Activated B cell treated with CpG ODN at 0.5 μM for 24 hours (primary cell): ENCODE data around the gene TBC1D1. TPM values are rescaled to one million over a fixed set of nuclear protein-coding genes. Genes with fewer than 3 reads are reported as not detected.

Experiments
- ATAC-seq: fragments of 200-7000 bp; cut with Tn5 transposase; one replicate; pipeline ENCODE4 v1.10.0; 2021; ENCODE audit warnings: low read depth, mild to moderate bottlenecking, moderate library complexity
- CTCF ChIA-PET: fragments of 350-600 bp; sonication (Branson Sonifier 250); formaldehyde crosslinking; loops from one replicate; lab custom pipeline; 2021; ENCODE audit warnings: antibody characterized with exemption; lab: Charles Lee
- POLR2A ChIA-PET: fragments of 350-600 bp; sonication (Branson Sonifier 250); formaldehyde crosslinking; loops from one replicate; lab custom pipeline; 2021; ENCODE audit warnings: antibody characterized with exemption; lab: Charles Lee
- DNase-seq: peaks from one replicate; pipeline ENCODE4 v3.0.0; 2022
- H3K27ac Mint-ChIP-seq: one replicate; pipeline ENCODE4 v1.8.0; 2020; ENCODE audit warnings: mixed read lengths
- H3K27me3 Mint-ChIP-seq: one replicate; pipeline ENCODE4 v1.8.0; 2021; ENCODE audit warnings: mixed read lengths
- H3K36me3 Mint-ChIP-seq: one replicate; pipeline ENCODE4 v1.8.0; 2021; ENCODE audit warnings: low read depth, mixed read lengths
- H3K4me1 Mint-ChIP-seq: one replicate; pipeline ENCODE4 v1.8.0; 2021; ENCODE audit warnings: mixed read lengths
- H3K4me3 Mint-ChIP-seq: one replicate; pipeline ENCODE4 v1.8.0; 2020; ENCODE audit warnings: mild to moderate bottlenecking, mixed read lengths
- H3K9me3 Mint-ChIP-seq: one replicate; pipeline ENCODE4 v1.8.0; 2020; ENCODE audit warnings: mixed read lengths
- intact Hi-C: fragments of 100-400 bp; cut with micrococcal nuclease; formaldehyde crosslinking; loops from one replicate; pipeline ENCODE4 v1.15.1; 2024
- total RNA-seq: library from RNA; stranded (reverse); gene quantifications from 2 replicates; pipeline ENCODE4 v1.2.3, GENCODE V29; 2022
- TF ChIP-seq, protein P1 (sequence below): fragments of 200-600 bp; IDR thresholded peaks from one replicate; pipeline ENCODE4 v1.8.0; 2022; ENCODE audit warnings: antibody characterized with exemption, mild to moderate bottlenecking

Gene TBC1D1
- total RNA-seq, 1 donor from 2014 or later: 84.8 TPM

DNA sequence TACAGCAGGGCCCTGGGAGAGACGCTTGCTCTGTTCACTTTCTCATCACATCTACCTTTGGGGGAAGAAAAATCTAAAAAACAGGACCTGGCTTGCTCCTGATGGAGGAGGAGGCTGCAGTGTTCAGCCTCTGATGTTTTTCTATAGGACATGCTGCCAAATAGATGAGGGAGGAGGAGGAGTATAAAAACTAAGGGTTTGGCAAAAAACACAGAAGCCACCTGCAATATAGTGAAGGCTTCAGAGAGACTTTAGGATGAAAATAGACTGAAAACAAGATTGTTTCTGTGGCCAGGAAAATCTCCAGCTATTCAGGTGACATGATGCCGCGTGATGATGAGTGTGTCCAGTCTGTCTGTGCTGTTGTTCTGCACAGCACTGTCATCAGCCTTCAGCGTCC is 229.9 kb downstream of the TBC1D1 start:
- DNase-seq (no peak), ATAC-seq (no peak)
- Mint-ChIP-seq H3K4me1 (no peaks in the 10 kb centered on the region), H3K36me3 (peaks cover 89% of the 10 kb centered on the region), H3K27me3 (no peaks in the 10 kb centered on the region), H3K4me3 (no peak overlapping the region), H3K9me3 (no peaks in the 10 kb centered on the region), H3K27ac (no peak overlapping the region)
- POLR2A ChIA-PET: no interaction called here
- TF ChIP-seq, protein P1, sequence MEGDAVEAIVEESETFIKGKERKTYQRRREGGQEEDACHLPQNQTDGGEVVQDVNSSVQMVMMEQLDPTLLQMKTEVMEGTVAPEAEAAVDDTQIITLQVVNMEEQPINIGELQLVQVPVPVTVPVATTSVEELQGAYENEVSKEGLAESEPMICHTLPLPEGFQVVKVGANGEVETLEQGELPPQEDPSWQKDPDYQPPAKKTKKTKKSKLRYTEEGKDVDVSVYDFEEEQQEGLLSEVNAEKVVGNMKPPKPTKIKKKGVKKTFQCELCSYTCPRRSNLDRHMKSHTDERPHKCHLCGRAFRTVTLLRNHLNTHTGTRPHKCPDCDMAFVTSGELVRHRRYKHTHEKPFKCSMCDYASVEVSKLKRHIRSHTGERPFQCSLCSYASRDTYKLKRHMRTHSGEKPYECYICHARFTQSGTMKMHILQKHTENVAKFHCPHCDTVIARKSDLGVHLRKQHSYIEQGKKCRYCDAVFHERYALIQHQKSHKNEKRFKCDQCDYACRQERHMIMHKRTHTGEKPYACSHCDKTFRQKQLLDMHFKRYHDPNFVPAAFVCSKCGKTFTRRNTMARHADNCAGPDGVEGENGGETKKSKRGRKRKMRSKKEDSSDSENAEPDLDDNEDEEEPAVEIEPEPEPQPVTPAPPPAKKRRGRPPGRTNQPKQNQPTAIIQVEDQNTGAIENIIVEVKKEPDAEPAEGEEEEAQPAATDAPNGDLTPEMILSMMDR: no peak
- intact Hi-C loops: no loop called here
- CTCF ChIA-PET: no interaction called here

DNA sequence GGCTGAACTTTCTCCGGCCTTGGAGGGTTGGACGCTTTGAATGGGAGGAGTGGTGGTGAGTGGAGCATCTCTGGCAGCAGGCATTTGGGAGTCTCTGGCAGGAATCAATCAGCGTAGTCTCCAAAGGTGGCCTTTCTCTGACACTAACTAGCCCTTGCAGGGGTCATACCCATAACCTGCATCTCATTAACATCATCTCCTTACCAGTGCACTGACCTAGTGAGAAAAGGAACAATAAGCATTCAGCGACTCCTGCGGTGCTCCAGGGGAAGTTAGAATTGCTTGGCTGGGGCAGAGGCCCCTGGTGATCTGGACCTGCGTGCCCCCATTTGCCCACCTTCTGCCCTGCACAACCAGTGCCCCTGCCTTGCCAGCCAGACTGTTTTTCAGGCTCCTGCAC is 231.2 kb downstream of the TBC1D1 start:
- Mint-ChIP-seq H3K27ac (no peak overlapping the region), H3K4me3 (no peak overlapping the region), H3K4me1 (no peaks in the 10 kb centered on the region), H3K9me3 (no peaks in the 10 kb centered on the region), H3K36me3 (peaks cover 90% of the 10 kb centered on the region), H3K27me3 (no peaks in the 10 kb centered on the region)
- ChIA-PET CTCF (no interaction called here), POLR2A (no interaction called here)
- intact Hi-C loops: no loop called here
- DNase-seq (no peak), ATAC-seq (no peak)
- TF ChIP-seq, protein P1: no peak

DNA sequence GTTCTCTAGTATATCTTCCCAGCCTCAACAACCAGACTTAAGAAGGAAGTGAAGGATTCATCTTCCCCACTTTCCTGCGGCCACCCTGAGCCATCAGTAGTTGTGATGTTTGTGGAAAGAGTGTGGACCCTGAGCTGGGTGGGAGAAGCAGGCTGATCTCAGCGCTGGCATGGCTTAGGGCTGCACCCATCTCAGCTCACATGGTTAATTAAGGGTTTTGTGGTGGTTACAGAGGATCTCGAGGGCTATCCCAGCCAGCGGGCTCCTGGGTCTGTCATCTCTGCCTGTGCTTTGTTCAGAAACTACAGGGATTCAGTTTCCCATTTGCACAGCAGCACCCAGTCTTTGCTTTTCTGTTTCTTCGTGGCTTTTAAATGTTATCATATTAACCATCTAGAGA is 232.7 kb downstream of the TBC1D1 start:
- ChIA-PET CTCF (no interaction called here), POLR2A (interaction anchor here (0.5 kb wide), 1 partner anchor 1820 kb away, joined by 10 read pairs; no protein-coding TSS in a partner anchor)
- Mint-ChIP-seq H3K36me3 (peaks cover 88% of the 10 kb centered on the region), H3K4me3 (no peak overlapping the region), H3K4me1 (peaks cover 9% of the 10 kb centered on the region), H3K27ac (no peak overlapping the region), H3K27me3 (no peaks in the 10 kb centered on the region), H3K9me3 (no peaks in the 10 kb centered on the region)
- TF ChIP-seq, protein P1: no peak
- no peak for ATAC-seq
- intact Hi-C loops: no loop called here
- no peak for DNase-seq

DNA sequence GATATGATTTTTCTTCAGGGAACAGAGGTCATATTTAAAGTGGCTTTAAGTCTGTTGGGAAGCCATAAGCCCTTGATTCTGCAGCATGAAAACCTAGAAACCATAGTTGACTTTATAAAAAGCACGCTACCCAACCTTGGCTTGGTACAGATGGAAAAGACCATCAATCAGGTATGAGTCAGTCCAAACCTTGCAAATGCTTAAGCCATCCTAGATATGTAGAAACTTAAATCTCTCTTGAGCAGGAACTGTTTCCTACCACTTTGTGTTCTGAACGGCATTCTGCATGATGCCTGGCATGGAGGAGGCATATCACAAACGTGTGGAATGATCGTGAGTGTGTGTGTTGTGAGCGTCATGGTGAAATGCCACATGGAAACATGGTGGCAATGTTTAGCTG is 234.1 kb downstream of the TBC1D1 start:
- TF ChIP-seq, protein P1: no peak
- Mint-ChIP-seq H3K4me1 (peaks cover 19% of the 10 kb centered on the region), H3K9me3 (no peaks in the 10 kb centered on the region), H3K36me3 (peaks cover 87% of the 10 kb centered on the region), H3K27ac (no peak overlapping the region), H3K4me3 (no peak overlapping the region), H3K27me3 (no peaks in the 10 kb centered on the region)
- ATAC-seq (no peak), DNase-seq (no peak)
- ChIA-PET POLR2A (no interaction called here), CTCF (no interaction called here)
- intact Hi-C loops: no loop called here

DNA sequence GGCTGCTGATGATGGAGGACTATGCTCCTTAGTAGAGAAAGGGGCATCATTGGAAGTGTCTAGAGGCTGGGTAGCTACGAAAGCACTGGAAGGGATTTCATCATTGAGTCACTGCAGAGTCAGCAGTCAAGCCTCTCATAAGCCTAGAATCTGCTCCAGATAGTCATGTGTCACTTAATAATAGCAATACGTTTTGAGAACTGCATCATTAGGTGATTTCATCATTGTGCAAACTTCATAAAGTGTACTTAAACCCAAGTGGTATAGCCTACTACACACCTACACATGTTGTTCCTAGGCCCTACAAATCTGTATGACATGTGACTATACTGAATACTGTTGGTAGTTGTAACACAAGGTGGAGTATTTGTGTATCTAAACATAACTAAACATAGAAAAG is 234.9 kb downstream of the TBC1D1 start:
- H3K36me3 Mint-ChIP-seq: peaks cover 85% of the 10 kb centered on the region
- CTCF ChIA-PET: no interaction called here
- H3K27ac Mint-ChIP-seq: no peak overlapping the region

More for the DNA sequence above, 234.9 kb downstream of the TBC1D1 start:
- POLR2A ChIA-PET: no interaction called here
- no peak for DNase-seq
- no peak for ATAC-seq
- Mint-ChIP-seq H3K27me3 (no peaks in the 10 kb centered on the region), H3K9me3 (no peaks in the 10 kb centered on the region), H3K4me1 (peaks cover 23% of the 10 kb centered on the region), H3K4me3 (no peak overlapping the region)
- TF ChIP-seq, protein P1: no peak
- intact Hi-C loops: no loop called here
